ENCODE data around the gene NT5C1B. TPM values are rescaled to one million over a fixed set of nuclear protein-coding genes. Genes with fewer than 3 reads are reported as not detected.

NT5C1B gene
- total RNA-seq, 2 experiments from 2014 or later: not detected

DNA sequence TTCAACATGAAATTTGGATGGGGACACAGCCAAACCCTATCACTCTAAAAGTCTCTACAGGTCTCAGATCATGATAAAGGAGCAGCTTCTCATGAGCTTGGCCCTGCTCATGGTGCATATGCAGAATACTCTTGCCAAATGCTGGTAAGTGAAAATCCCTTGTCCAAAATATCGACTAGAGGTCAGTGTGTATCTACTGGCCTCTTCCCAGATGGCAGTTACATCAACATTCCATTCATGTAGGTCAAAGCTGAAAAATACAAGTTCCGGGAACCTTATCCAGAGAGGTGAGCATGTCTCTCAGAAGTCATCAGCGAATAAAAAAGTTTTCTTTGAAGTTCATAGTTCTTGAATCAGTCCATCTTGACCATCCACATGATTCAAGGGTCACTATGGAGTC is 7.6 kb upstream of the NT5C1B start:
- ChIA-PET CTCF (no interaction called here), POLR2A (no interaction called here)
- no peak overlapping the region for H3K4me3 Mint-ChIP-seq

DNA sequence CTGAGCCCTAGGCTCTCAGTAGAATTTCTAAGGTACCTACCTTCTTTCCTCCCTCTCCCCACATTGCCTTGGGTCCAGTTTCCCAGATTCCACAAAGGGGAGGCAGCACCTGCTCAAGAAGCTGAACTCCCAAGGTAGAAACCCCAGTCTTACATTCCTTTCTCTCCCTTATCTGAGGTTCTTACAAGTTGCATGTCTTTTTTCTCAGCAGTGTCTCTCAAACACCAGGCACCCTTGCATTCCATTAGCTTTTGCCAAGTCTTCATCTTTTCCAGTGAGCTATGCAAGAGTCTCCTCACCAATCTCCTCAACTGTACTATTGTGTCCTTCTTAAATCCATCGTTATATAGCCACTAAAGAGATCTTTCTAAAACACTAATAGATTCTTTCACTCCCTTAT is 4.1 kb upstream of the NT5C1B start:
- intact Hi-C loops (cut with micrococcal nuclease): no loop called here
- H3K9me3 Mint-ChIP-seq: peaks cover 10% of the 10 kb centered on the region
- H3K36me3 Mint-ChIP-seq: peaks cover 31% of the 10 kb centered on the region
- ChIA-PET CTCF (no interaction called here), POLR2A (no interaction called here)
- no peak for DNase-seq
- H3K27ac Mint-ChIP-seq: no peak overlapping the region
- H3K4me1 Mint-ChIP-seq (ENCODE audit: low read depth): no peaks in the 10 kb centered on the region
- no peaks in the 10 kb centered on the region for H3K27me3 Mint-ChIP-seq
- no peak overlapping the region for H3K4me3 Mint-ChIP-seq

More for the DNA sequence above, 7.6 kb upstream of the NT5C1B start:
- Mint-ChIP-seq H3K27me3 (no peaks in the 10 kb centered on the region), H3K36me3 (peaks cover 18% of the 10 kb centered on the region), H3K9me3 (peaks cover 6% of the 10 kb centered on the region), H3K27ac (no peak overlapping the region), H3K4me1 (ENCODE audit: low read depth) (no peaks in the 10 kb centered on the region)
- DNase-seq: no peak
- intact Hi-C loops (cut with micrococcal nuclease): no loop called here

DNA sequence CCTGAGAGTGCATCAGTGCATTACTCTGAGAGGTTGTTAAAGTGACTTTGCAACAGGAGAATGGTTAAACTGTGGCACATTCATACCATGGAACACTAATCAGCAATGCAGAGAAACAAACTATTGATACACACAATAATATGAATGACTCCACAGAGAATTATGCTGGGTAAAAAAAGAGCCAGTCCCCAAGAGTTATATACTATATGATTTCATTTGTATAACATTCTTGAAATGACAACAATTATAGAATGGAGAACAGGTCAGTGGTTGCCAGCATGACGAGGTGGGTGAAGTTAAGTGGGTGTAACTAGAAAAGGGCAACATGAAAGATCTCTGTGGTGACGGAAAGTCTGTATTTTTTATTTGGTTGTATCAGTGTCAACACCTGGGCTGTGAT is 3.0 kb upstream of the NT5C1B start:
- peaks cover 31% of the 10 kb centered on the region for H3K36me3 Mint-ChIP-seq
- H3K9me3 Mint-ChIP-seq: peaks cover 10% of the 10 kb centered on the region
- H3K27ac Mint-ChIP-seq: no peak overlapping the region

DNA sequence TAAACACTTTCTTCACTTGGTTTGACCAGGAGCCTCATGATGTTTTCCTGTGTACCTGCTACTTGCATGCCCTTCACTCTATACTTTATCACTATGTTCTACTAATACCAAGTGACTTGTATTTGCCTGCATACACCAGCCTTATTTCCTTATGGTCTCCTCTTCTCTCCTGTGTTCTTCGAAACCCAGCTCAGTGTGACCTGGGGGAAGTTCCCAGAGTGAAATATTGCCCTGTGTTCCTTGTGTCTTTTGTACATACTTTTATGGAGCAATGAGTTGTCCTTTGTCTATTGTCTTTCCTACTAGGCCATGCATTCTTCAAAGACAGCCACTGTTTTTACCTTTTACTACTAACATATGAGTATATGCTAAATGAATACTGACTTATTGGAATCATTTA is 567 bp downstream of the NT5C1B start:
- Mint-ChIP-seq H3K4me3 (no peak overlapping the region), H3K4me1 (ENCODE audit: low read depth) (no peaks in the 10 kb centered on the region), H3K36me3 (peaks cover 32% of the 10 kb centered on the region), H3K27me3 (no peaks in the 10 kb centered on the region), H3K27ac (no peak overlapping the region), H3K9me3 (peaks cover 8% of the 10 kb centered on the region)
- ChIA-PET POLR2A (no interaction called here), CTCF (no interaction called here)
- no peak for DNase-seq
- intact Hi-C loops (cut with micrococcal nuclease): no loop called here

More for the DNA sequence above, 3.0 kb upstream of the NT5C1B start:
- DNase-seq: no peak
- ChIA-PET CTCF (no interaction called here), POLR2A (no interaction called here)
- no peak overlapping the region for H3K4me3 Mint-ChIP-seq
- H3K4me1 Mint-ChIP-seq (ENCODE audit: low read depth): no peaks in the 10 kb centered on the region
- no peaks in the 10 kb centered on the region for H3K27me3 Mint-ChIP-seq
- intact Hi-C loops (cut with micrococcal nuclease): no loop called here

DNA sequence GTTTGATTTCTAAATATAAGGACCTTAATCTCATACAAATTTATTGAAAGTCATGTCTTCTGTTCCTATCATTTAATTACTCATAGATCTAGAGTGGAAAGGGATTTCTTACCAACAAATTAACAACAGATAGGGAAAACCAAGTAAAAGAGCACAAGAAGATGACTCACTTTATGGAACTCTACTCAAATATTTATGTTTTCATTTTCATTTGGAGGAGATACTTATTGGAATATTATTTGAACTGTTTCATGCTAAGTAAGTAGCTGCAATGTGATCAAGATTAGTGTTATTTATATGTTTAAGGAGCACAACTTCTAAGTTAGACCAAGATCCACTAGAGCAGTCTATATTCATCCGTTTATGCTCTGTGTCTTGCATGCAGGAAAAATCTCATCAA is 1.3 kb downstream of the NT5C1B start:
- H3K27me3 Mint-ChIP-seq: no peaks in the 10 kb centered on the region
- POLR2A ChIA-PET: no interaction called here

DNA sequence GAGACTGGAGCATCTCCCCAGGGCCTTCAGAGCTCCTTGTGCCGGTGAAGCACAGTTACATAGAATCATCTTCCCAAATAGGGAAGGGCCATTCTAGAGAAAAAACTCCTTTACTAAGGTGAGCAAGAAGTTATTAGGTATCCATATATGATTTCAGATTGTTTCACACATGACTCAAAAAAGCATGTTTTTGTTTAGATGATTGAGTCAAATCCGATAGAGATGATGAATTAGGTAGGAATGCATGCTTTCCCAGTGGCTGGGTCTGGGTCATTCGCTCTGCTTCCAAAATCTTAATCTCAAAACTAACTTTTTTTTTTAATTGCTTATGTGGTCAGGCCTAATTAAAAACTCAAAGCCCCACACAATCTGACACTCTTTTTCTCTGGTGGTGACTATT is 3.8 kb downstream of the NT5C1B start:
- no peak overlapping the region for H3K4me3 Mint-ChIP-seq
- no peak overlapping the region for H3K27ac Mint-ChIP-seq
- no peaks in the 10 kb centered on the region for H3K27me3 Mint-ChIP-seq
- POLR2A ChIA-PET: no interaction called here
- H3K4me1 Mint-ChIP-seq (ENCODE audit: low read depth): no peaks in the 10 kb centered on the region
- intact Hi-C loops (cut with micrococcal nuclease): no loop called here
- CTCF ChIA-PET: no interaction called here
- DNase-seq: no peak
- peaks cover 23% of the 10 kb centered on the region for H3K36me3 Mint-ChIP-seq
- H3K9me3 Mint-ChIP-seq: peaks cover 11% of the 10 kb centered on the region

More for the DNA sequence above, 1.3 kb downstream of the NT5C1B start:
- no peak for DNase-seq
- Mint-ChIP-seq H3K27ac (no peak overlapping the region), H3K36me3 (peaks cover 36% of the 10 kb centered on the region), H3K9me3 (peaks cover 15% of the 10 kb centered on the region), H3K4me3 (no peak overlapping the region), H3K4me1 (ENCODE audit: low read depth) (no peaks in the 10 kb centered on the region)
- CTCF ChIA-PET: no interaction called here
- intact Hi-C loops (cut with micrococcal nuclease): no loop called here

DNA sequence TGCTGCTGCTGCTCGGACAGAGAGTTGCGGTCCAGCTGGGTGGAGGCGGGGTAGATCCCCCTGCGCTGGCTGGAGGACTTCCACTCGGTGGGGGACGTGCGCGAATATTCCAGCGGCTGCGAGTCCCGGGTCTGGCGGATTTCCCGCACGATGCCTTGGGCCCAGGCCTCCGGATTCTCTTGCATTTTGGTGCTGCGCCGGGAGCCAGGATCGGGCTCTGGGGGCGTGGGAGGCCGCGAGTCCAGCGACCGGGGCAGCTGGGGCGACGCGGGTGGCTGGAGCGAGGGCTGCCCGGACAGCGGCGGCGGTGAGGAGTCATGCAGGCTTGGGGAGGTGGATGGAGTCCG is 4.8 kb downstream of the NT5C1B start:
- Mint-ChIP-seq H3K36me3 (peaks cover 20% of the 10 kb centered on the region), H3K27me3 (no peaks in the 10 kb centered on the region), H3K27ac (no peak overlapping the region), H3K4me3 (no peak overlapping the region), H3K9me3 (peaks cover 12% of the 10 kb centered on the region), H3K4me1 (ENCODE audit: low read depth) (no peaks in the 10 kb centered on the region)
- CTCF ChIA-PET: no interaction called here
- no peak for DNase-seq
- POLR2A ChIA-PET: no interaction called here
- intact Hi-C loops (cut with micrococcal nuclease): no loop called here

DNA sequence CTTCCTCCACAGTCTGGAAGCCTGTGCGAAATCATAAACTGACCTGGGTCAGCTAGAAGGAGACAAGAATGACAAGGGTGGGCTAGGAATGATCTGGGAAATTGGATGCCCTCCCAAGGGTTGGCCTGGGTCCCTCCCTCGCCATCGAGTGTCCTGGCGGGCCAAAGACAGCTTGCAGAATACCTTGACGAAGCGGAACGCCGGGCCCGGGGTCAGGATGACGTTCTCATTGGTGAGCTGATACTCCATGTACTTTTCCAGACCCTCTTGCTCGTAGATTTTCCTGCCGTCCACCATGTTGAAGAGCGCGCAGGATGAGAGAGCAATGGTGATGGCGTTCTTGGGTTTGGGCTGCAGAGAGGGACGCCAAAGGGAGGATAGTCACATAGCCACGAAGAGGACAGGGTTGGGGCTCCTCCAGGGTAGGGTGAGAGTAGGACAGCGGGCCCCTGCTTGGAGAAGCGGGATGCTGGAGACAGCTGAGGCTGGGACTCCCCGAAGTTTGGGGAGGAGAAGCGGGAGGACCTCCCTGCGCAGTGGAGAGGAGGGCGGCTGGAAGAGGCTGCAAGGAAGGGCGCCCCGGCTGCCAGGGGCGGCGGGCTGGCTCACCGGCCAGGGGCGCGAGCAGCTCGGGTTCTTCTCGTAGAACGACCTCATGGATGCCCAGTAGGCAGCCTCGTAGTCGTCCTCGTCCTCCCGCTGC is 5.3 kb downstream of the NT5C1B start:
- intact Hi-C loops (cut with micrococcal nuclease): no loop called here
- H3K4me1 Mint-ChIP-seq (ENCODE audit: low read depth): no peaks in the 10 kb centered on the region
- H3K27ac Mint-ChIP-seq: no peak overlapping the region
- peaks cover 19% of the 10 kb centered on the region for H3K36me3 Mint-ChIP-seq
- POLR2A ChIA-PET: no interaction called here
- peaks cover 17% of the 10 kb centered on the region for H3K9me3 Mint-ChIP-seq
- no peak overlapping the region for H3K4me3 Mint-ChIP-seq
- CTCF ChIA-PET: no interaction called here
- H3K27me3 Mint-ChIP-seq: no peaks in the 10 kb centered on the region
- DNase-seq: no peak

DNA sequence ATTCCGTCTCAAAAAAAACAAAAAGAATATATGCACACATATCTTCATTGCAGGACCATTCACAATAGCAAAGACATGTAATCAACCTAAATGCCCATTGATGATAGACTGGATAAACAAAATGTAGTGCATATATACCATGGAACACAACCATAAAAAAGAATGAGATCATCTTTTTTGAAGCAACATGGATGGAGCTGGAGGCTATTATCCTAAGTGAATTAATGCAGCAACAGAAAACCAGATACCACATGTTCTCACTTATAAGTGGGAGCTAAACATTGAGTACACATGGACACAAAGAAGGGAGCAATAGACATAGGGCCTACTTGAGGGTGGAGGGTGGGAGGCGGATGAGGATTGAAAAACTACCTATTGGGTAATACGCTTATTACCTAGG is 8.8 kb downstream of the NT5C1B start:
- H3K4me3 Mint-ChIP-seq: no peak overlapping the region
- H3K27me3 Mint-ChIP-seq: no peaks in the 10 kb centered on the region
- no peaks in the 10 kb centered on the region for H3K4me1 Mint-ChIP-seq (ENCODE audit: low read depth)
- DNase-seq: no peak
- H3K36me3 Mint-ChIP-seq: peaks cover 30% of the 10 kb centered on the region
- H3K9me3 Mint-ChIP-seq: peaks cover 39% of the 10 kb centered on the region
- intact Hi-C loops (cut with micrococcal nuclease): no loop called here
- no peak overlapping the region for H3K27ac Mint-ChIP-seq
- ChIA-PET POLR2A (no interaction called here), CTCF (no interaction called here)

DNA sequence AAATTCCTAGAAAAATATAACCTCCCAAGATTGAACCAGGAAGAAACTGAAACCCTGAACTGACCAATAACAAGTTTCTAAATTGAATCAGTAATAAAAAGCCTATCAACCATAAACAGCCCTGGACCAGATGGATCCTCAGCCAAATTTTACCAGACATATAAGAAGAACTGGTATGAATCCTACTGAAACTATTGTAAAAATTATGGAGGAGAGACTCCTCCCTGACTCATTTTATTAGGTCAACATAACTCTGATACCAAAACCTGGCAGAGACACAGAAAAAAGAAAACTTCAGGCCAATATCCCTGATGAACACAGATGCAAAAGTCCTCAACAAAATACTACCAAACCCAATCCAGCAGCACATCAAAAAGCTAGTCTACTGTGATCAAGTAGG is 11.3 kb downstream of the NT5C1B start:
- POLR2A ChIA-PET: no interaction called here
- Mint-ChIP-seq H3K36me3 (peaks cover 22% of the 10 kb centered on the region), H3K27ac (no peak overlapping the region), H3K4me3 (no peak overlapping the region), H3K27me3 (no peaks in the 10 kb centered on the region), H3K4me1 (ENCODE audit: low read depth) (no peaks in the 10 kb centered on the region), H3K9me3 (peaks cover 28% of the 10 kb centered on the region)
- no peak for DNase-seq
- CTCF ChIA-PET: no interaction called here
- intact Hi-C loops (cut with micrococcal nuclease): no loop called here

DNA sequence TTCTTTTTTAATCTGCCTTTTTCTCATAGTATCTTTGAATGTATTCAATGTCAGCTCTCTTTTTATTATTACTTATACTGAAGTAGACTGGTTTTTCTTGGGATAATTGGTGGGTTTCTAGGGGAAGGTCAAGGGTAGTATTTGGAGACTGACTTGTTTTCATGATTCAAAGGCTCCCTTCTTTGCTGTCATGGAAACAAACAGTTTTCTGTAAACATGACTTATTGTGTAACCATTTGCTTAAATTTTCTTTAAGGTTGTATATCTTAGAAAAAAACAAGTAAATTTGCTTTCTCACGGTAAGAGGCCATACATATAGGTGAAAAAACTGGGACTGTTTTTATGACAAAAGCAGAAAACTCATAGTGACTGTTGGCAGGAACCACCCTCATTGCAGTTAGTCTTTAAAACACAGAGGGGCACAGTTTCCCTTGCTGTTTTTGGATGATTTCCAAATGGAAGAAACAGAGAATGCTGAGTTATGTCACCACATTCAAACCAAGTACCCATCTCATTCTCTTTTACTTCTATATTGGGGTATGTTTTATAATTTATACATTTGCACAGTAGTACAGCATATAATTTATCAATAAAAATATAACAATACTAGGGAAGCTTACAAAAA is 23.1 kb downstream of the NT5C1B start:
- intact Hi-C loops (cut with micrococcal nuclease): no loop called here
- H3K27ac Mint-ChIP-seq: no peak overlapping the region
- H3K9me3 Mint-ChIP-seq: no peaks in the 10 kb centered on the region
- POLR2A ChIA-PET: no interaction called here
- CTCF ChIA-PET: no interaction called here
- H3K4me3 Mint-ChIP-seq: no peak overlapping the region
- no peak for DNase-seq
- H3K4me1 Mint-ChIP-seq (ENCODE audit: low read depth): peaks cover under 1% of the 10 kb centered on the region
- no peaks in the 10 kb centered on the region for H3K27me3 Mint-ChIP-seq
- H3K36me3 Mint-ChIP-seq: peaks cover 38% of the 10 kb centered on the region

DNA sequence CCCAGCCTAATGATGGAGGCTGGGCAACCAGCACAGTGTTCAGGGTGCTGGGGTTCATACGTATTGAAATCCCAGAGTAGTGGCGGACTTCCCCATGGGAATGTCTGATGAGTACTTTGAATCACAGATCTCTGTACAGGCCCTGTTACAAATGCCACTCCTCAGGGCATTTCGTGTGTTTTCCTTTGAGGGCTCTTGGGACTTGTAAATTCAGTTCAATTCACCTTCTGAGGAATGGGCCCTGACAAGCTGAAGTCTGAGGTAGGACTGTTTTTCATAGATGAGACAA is 28.6 kb downstream of the NT5C1B start:
- ChIA-PET CTCF (interaction anchor here (1.3 kb wide), 1 partner anchor 10 kb away, joined by 3 read pairs; no protein-coding TSS in a partner anchor), POLR2A (interaction anchor here (1.0 to 2.2 kb wide), 6 partner anchors 8 to 1340 kb away, joined by 3 to 9 read pairs (median 5); no protein-coding TSS in a partner anchor)
- Mint-ChIP-seq H3K36me3 (peaks cover 21% of the 10 kb centered on the region), H3K27me3 (no peaks in the 10 kb centered on the region), H3K4me3 (peak overlapping the region; percentile 90), H3K9me3 (no peaks in the 10 kb centered on the region), H3K4me1 (ENCODE audit: low read depth) (peaks cover 33% of the 10 kb centered on the region), H3K27ac (peak overlapping the region; percentile 86)
- no peak for DNase-seq
- intact Hi-C loops (cut with micrococcal nuclease): loop anchor here (1.0 to 5.0 kb wide), 5 partner anchors 16 to 1340 kb away; partner anchors contain the start of gene SMC6
